Measurements from ENCODE around the gene MYORG. TPM values are rescaled to one million over a fixed set of nuclear protein-coding genes. Genes with fewer than 3 reads are reported as not detected.
"Not testable (repeated sequence)": the region's sequence is repeated elsewhere in the genome, so short reads cannot be mapped to it uniquely, and the experiment has no call there.

Gene MYORG
- total RNA-seq, 6 donors from 2014 or later: 2.1 to 11.6 (median 7.4) TPM

DNA sequence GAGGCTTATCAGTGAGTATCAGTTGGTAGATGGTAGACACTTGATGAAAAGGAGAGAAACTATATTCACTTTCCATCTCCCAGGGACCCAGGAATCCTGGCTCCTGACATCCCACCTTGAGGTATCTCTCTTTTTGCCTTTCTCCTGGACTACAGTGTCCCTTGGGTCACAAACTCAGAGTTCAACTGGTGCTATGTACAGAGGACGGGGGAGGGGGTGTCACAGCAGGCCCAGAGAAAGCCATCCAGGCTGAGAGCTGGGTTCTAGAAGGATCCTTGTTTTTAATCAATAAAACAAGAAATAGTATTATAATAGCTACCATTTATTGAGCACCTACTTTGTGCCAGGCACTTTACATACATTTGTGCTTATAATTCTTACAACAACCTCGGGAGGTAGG is 10.3 kb downstream of the MYORG start:
- TF ChIP-seq, protein P1, sequence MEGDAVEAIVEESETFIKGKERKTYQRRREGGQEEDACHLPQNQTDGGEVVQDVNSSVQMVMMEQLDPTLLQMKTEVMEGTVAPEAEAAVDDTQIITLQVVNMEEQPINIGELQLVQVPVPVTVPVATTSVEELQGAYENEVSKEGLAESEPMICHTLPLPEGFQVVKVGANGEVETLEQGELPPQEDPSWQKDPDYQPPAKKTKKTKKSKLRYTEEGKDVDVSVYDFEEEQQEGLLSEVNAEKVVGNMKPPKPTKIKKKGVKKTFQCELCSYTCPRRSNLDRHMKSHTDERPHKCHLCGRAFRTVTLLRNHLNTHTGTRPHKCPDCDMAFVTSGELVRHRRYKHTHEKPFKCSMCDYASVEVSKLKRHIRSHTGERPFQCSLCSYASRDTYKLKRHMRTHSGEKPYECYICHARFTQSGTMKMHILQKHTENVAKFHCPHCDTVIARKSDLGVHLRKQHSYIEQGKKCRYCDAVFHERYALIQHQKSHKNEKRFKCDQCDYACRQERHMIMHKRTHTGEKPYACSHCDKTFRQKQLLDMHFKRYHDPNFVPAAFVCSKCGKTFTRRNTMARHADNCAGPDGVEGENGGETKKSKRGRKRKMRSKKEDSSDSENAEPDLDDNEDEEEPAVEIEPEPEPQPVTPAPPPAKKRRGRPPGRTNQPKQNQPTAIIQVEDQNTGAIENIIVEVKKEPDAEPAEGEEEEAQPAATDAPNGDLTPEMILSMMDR (IDR thresholded peaks at IDR 0.05): no peak
- TF ChIP-seq EP300 (IDR thresholded peaks at IDR 0.05) (no peak), POLR2A (IDR thresholded peaks at IDR 0.05) (no peak), POLR2AphosphoS5 (IDR thresholded peaks at IDR 0.05) (no peak)
- H3K36me3 ChIP-seq: peaks cover 0 to 19% (median 8%) of the 10 kb centered on the region in 4 donors
- no peak for ATAC-seq (ENCODE audit: low FRiP score in 2 of 2)
- 91 to 97% methylated on average over 2 of the region's 2 CpGs for WGBS, 2 donors
- H3K4me1 ChIP-seq: peaks cover 0 to 7% (median 3%) of the 10 kb centered on the region in 4 donors
- no peak overlapping the region for H3K27ac ChIP-seq
- H3K9me3 ChIP-seq: no peaks in the 10 kb centered on the region
- H3K27me3 ChIP-seq: no peaks in the 10 kb centered on the region
- no peak overlapping the region for H3K4me3 ChIP-seq
- DNase-seq: no peak

DNA sequence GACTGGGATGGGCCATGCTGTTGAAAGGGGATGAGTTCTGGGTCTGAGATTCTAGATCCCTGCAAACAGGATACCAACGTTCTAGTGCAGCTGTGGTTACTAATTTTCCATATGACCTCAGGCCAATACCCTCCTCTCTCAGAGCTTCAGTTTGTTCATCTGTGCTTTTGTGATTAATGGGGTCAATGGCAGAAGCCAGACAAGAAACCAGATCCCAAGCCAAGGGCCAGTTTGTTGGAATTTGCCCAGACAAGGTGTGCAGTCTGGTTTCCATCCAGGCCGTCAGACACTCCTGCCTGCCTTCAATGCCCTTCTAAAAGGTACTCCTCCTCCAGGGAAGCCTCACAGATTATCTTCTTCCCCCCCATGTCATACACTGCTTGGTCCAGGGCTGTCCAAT is 11.4 kb downstream of the MYORG start:
- no peak overlapping the region for H3K27ac ChIP-seq
- WGBS, 2 donors: 83 to 93% methylated on average over 2 of the region's 2 CpGs
- ATAC-seq (ENCODE audit: low FRiP score in 2 of 2) (no peak), DNase-seq (no peak)
- H3K9me3 ChIP-seq: no peaks in the 10 kb centered on the region
- H3K36me3 ChIP-seq: peaks cover 0 to 8% (median 1%) of the 10 kb centered on the region in 4 donors
- peaks cover 0 to 7% (median 3%) of the 10 kb centered on the region in 4 donors for H3K4me1 ChIP-seq
- H3K27me3 ChIP-seq: no peaks in the 10 kb centered on the region
- TF ChIP-seq EP300 (IDR thresholded peaks at IDR 0.05): no peak
- no peak for TF ChIP-seq POLR2AphosphoS5 (IDR thresholded peaks at IDR 0.05)
- TF ChIP-seq POLR2A (IDR thresholded peaks at IDR 0.05): no peak
- TF ChIP-seq, protein P1 (IDR thresholded peaks at IDR 0.05): no peak
- no peak overlapping the region for H3K4me3 ChIP-seq

DNA sequence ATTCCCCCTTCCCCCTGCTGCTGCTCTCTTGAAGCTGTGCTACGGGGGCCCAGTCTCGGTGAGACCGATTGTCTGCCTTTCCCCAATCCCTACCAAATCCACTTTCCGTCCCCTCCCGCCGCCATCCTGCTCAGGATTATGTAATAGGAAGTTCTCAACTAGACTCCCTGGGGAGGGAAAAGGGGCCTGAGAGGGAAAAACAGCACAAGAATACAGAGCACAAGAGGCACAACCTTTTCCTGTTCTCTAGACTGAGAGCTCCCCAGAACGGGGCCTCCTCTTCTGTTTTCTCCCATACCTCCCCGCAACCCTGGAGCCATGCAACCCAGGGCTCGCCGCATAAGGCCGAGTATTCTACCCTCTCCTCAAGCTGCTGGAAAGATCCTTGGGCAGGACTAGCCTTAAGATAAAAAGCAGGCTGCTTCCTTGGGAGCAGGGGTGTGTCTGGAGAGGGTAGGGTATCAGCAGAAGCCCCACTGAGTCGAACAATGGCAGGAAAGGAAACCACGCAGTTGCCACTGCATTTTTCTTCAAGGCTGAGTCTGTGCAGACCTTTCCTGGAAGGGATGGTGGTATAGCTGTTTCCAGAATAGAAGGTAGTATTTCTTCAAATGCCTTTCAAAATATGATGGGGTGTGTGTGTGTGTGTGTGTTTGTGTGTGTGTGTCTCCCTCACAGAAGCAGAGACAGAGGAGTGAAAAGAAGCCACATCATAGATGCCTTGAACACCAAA is 12.9 kb downstream of the MYORG start:
- no peak for ATAC-seq (ENCODE audit: low FRiP score in 2 of 2)
- Histone ChIP-seq H3K27ac (peak overlapping the region in 3 of 4 donors; percentile 21 to 58 (median 48)), H3K27me3 (no peaks in the 10 kb centered on the region), H3K4me1 (peaks cover 0 to 7% (median 3%) of the 10 kb centered on the region in 4 donors), H3K4me3 (no peak overlapping the region), H3K36me3 (no peaks in the 10 kb centered on the region), H3K9me3 (no peaks in the 10 kb centered on the region)
- no peak for DNase-seq
- WGBS, 2 donors: 37 to 43% methylated on average over 13 of the region's 13 CpGs
- TF ChIP-seq EP300 (IDR thresholded peaks at IDR 0.05): no peak
- TF ChIP-seq POLR2AphosphoS5 (IDR thresholded peaks at IDR 0.05): no peak
- TF ChIP-seq, protein P1 (IDR thresholded peaks at IDR 0.05): no peak
- no peak for TF ChIP-seq POLR2A (IDR thresholded peaks at IDR 0.05)

DNA sequence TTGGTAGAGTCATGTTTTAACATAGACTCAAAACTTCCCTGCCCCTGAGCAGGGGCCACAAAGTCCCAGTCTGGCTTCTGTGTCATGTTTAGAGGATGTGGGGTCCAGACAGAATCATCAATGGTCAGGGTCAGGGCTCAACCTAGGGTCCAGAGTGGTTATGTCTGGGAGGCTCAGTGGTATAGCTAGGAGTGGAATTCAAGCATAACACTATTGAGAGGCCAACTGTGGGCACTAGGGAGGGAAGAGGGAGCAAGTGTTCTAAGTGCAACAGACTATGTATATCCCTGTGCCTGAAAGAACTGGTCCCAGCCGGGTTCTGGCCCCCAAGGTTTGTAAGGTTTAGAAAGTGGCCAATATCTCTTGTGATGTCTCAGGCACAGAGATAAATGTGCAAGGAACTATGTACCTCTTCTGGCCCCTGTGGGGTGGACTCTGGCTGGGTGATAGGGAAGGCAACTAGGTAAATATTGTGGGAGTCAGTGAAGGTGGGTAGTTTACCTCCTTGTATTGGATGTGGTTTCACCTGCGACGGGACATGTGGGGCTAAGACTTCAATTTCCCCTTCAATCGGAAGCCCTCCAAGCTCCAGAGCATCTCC is 14.0 kb downstream of the MYORG start:
- no peak for DNase-seq

DNA sequence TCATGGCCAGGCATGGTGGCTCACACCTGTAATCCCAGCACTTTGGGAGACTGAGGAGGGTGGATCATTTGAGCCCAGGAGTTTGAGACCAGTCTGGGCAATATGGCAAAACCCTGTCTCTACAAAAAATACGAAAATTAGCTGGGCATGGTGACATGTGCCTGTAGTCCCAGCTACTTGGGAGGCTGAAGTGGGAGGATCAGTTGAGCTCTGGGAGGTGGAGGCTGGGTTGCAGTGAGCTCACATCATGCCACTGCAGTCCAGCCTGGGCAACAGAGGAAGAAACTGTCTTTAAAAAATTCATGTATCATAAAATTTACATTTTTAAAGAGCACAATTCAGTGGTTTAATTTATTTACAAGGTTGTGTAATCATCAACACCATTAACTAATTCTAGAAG is 23.7 kb downstream of the MYORG start:
- H3K36me3 ChIP-seq; DNase-seq; H3K4me3 ChIP-seq; H3K27me3 ChIP-seq; H3K27ac ChIP-seq; H3K4me1 ChIP-seq; ATAC-seq (ENCODE audit: low FRiP score in 2 of 2); H3K9me3 ChIP-seq: not testable (repeated sequence)
- 81 to 96% methylated on average over 1 of the region's 1 CpG for whole genome bisulfite sequencing, 2 donors

More for the DNA sequence above, 14.0 kb downstream of the MYORG start:
- Histone ChIP-seq H3K27ac (peak overlapping the region in 1 of 4 donors; percentile 21), H3K4me3 (no peak overlapping the region), H3K27me3 (no peaks in the 10 kb centered on the region), H3K4me1 (peaks cover 0 to 7% (median 3%) of the 10 kb centered on the region in 4 donors), H3K36me3 (no peaks in the 10 kb centered on the region), H3K9me3 (no peaks in the 10 kb centered on the region)
- no peak for TF ChIP-seq POLR2A (IDR thresholded peaks at IDR 0.05)
- WGBS, 2 donors: 88 to 97% methylated on average over 4 of the region's 4 CpGs
- no peak for ATAC-seq (ENCODE audit: low FRiP score in 2 of 2)

DNA sequence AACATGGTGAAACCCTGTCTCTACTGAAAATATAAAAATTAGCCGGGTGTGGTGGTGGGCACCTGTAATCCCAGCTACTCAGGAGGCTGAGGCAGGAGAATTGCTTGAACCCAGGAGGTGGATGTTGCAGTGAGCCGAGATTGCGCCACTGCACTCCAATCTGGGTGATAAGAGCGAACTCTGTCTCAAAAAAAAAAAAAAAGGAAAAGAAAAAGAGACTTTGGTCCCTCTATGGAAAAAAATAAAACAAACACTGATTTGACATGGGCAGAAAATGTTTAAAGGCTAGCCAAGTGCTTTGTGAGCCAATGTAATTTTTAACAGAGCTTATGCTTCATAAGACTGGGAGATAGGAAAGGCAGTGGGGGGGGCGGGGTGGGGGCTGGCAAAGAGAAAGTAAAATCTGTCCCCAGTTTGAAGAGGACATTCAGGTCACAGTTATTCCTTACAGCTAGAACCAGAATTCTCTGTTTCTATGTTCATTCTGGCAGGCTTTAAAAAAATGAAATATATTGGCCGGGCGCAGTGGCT is 24.5 kb downstream of the MYORG start:
- not testable (repeated sequence) for H3K27ac ChIP-seq; ATAC-seq (ENCODE audit: low FRiP score in 2 of 2); H3K9me3 ChIP-seq; H3K4me1 ChIP-seq; H3K27me3 ChIP-seq; DNase-seq; H3K4me3 ChIP-seq; H3K36me3 ChIP-seq
- 83 to 86% methylated on average over 7 of the region's 7 CpGs for WGBS, 2 donors
